ENCODE measurements around the gene FYN.

FYN gene

GRCh38 chr6:111842891-111843290 is 30.4 kb downstream of the FYN start:
- ChIA-PET POLR2A (no interaction called here), CTCF (interaction anchor here (1.0 to 1.7 kb wide), 2 partner anchors 16 to 186 kb away, joined by 3 to 8 read pairs; no protein-coding TSS in a partner anchor)
- H3K36me3 ChIP-seq (ENCODE audit: control insufficient read depth in 4 of 4, insufficient read depth in 4 of 4, low read length in 3 of 4): no peaks in the 10 kb centered on the region
- no peaks in the 10 kb centered on the region for H3K9me3 ChIP-seq (ENCODE audit: control extremely low read depth in 1 of 5, control insufficient read depth in 4 of 5, insufficient read depth in 2 of 5, low read depth in 1 of 5, low read length in 4 of 5)
- H3K27me3 ChIP-seq (replicated peaks in 2 of 5; ENCODE audit: control insufficient read depth in 4 of 5, insufficient read depth in 5 of 5, low read length in 4 of 5): no peaks in the 10 kb centered on the region
- peak overlapping the region; percentile 20 to 75 for H3K27ac ChIP-seq (ENCODE audit: insufficient read depth in 1 of 2, low read depth in 1 of 2, low read length in 2 of 2, poor library complexity in 1 of 2, severe bottlenecking in 2 of 2)
- peaks cover 30 to 75% (median 58%) of the 10 kb centered on the region in 4 experiments for H3K4me1 ChIP-seq (ENCODE audit: control extremely low read depth in 1 of 4, control insufficient read depth in 4 of 4, insufficient read depth in 4 of 4, low read length in 3 of 4)
- peak overlapping the region in 2 of 7 experiments; percentile 13 to 33 for H3K4me3 ChIP-seq (ENCODE audit: control insufficient read depth in 1 of 7, extremely low read depth in 1 of 7, insufficient read depth in 4 of 7, low read depth in 2 of 7, low read length in 6 of 7)
- 3% methylated on average over 3 of the region's 4 CpGs for WGBS (ENCODE audit: insufficient coverage)
- peak; percentile 61 to 90 (median 75) for DNase-seq

DNA sequence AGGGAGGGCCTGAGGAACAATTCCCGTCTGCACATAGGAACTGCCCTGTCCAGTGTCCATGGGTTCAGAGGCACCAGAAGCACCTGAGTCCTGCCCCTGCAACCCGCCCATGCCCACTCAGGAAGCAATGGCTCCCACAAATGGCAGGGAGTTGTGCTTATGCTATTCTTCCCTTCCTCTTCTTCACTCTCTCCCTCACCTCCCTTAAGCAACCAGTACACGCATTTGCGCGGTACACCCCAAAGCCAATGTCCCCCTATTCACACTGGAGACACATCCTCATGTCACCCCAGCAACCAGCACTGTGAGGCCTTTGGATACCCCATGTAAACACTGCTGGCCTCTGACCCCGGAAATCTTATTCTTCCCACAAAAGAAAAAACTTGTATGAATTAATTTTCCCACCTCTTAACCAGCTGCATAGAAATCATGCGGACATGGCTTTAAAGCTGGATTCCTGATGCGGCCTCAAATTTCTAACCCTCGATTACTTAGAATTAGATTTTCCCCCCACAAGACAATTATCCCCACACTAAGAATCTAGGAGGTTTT is 30.9 kb downstream of the FYN start:
- ChIA-PET CTCF (interaction anchor here (1.0 kb wide), 1 partner anchor 17 kb away, joined by 3 read pairs; no protein-coding TSS in a partner anchor), POLR2A (no interaction called here)
- Histone ChIP-seq H3K27me3 (replicated peaks in 2 of 5; ENCODE audit: control insufficient read depth in 4 of 5, insufficient read depth in 5 of 5, low read length in 4 of 5) (no peaks in the 10 kb centered on the region), H3K4me1 (ENCODE audit: control extremely low read depth in 1 of 4, control insufficient read depth in 4 of 4, insufficient read depth in 4 of 4, low read length in 3 of 4) (peaks cover 30 to 75% (median 58%) of the 10 kb centered on the region in 4 experiments), H3K4me3 (ENCODE audit: control insufficient read depth in 1 of 7, extremely low read depth in 1 of 7, insufficient read depth in 4 of 7, low read depth in 2 of 7, low read length in 6 of 7) (peak overlapping the region in 2 of 7 experiments; percentile 13 to 33), H3K27ac (ENCODE audit: insufficient read depth in 1 of 2, low read depth in 1 of 2, low read length in 2 of 2, poor library complexity in 1 of 2, severe bottlenecking in 2 of 2) (peak overlapping the region; percentile 20 to 75), H3K9me3 (ENCODE audit: control extremely low read depth in 1 of 5, control insufficient read depth in 4 of 5, insufficient read depth in 2 of 5, low read depth in 1 of 5, low read length in 4 of 5) (no peaks in the 10 kb centered on the region), H3K36me3 (ENCODE audit: control insufficient read depth in 4 of 4, insufficient read depth in 4 of 4, low read length in 3 of 4) (no peaks in the 10 kb centered on the region)
- WGBS (ENCODE audit: insufficient coverage): 82% methylated on average over 8 of the region's 9 CpGs
- DNase-seq: peak in 1 of 3 donors; percentile 40

DNA sequence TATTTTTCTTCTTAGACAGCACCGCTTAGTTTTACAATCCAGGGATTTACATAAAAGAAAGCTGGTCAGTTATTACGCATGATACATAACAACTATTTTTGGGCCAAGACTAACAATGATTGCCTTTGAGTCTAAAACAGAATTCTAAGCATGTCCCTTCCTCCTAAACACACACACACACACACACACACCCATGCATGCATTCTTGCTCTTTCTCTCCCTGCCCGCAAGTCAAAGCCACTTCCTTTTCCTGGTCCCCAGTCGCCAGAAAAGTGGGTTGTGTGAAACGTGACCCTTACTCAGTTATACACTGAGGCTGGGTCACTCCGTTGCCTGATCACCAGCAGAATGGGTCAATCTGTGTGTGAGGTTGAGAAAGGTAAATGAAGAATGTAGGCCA is 31.4 kb downstream of the FYN start:
- DNase-seq: peak; percentile 73 to 89 (median 80)
- H3K36me3 ChIP-seq (ENCODE audit: control insufficient read depth in 4 of 4, insufficient read depth in 4 of 4, low read length in 3 of 4): no peaks in the 10 kb centered on the region
- H3K27me3 ChIP-seq (replicated peaks in 2 of 5; ENCODE audit: control insufficient read depth in 4 of 5, insufficient read depth in 5 of 5, low read length in 4 of 5): no peaks in the 10 kb centered on the region
- WGBS (ENCODE audit: insufficient coverage): 60% methylated on average over 2 of the region's 6 CpGs
- no peaks in the 10 kb centered on the region for H3K9me3 ChIP-seq (ENCODE audit: control extremely low read depth in 1 of 5, control insufficient read depth in 4 of 5, insufficient read depth in 2 of 5, low read depth in 1 of 5, low read length in 4 of 5)
- peaks cover 30 to 71% (median 55%) of the 10 kb centered on the region in 4 experiments for H3K4me1 ChIP-seq (ENCODE audit: control extremely low read depth in 1 of 4, control insufficient read depth in 4 of 4, insufficient read depth in 4 of 4, low read length in 3 of 4)
- ChIA-PET CTCF (interaction anchor here (1.0 kb wide), 1 partner anchor 16 kb away, joined by 3 read pairs; no protein-coding TSS in a partner anchor), POLR2A (no interaction called here)
- peak overlapping the region in 1 of 7 experiments; percentile 13 for H3K4me3 ChIP-seq (ENCODE audit: control insufficient read depth in 1 of 7, extremely low read depth in 1 of 7, insufficient read depth in 4 of 7, low read depth in 2 of 7, low read length in 6 of 7)
- peak overlapping the region in 1 of 2 experiments; percentile 75 for H3K27ac ChIP-seq (ENCODE audit: insufficient read depth in 1 of 2, low read depth in 1 of 2, low read length in 2 of 2, poor library complexity in 1 of 2, severe bottlenecking in 2 of 2)

- Histone ChIP-seq H3K27me3 (replicated peaks in 2 of 5; ENCODE audit: control insufficient read depth in 4 of 5, insufficient read depth in 5 of 5, low read length in 4 of 5) (no peaks in the 10 kb centered on the region), H3K4me1 (ENCODE audit: control extremely low read depth in 1 of 4, control insufficient read depth in 4 of 4, insufficient read depth in 4 of 4, low read length in 3 of 4) (peaks cover 30 to 61% (median 47%) of the 10 kb centered on the region in 4 experiments), H3K9me3 (ENCODE audit: control extremely low read depth in 1 of 5, control insufficient read depth in 4 of 5, insufficient read depth in 2 of 5, low read depth in 1 of 5, low read length in 4 of 5) (no peaks in the 10 kb centered on the region), H3K4me3 (ENCODE audit: control insufficient read depth in 1 of 7, extremely low read depth in 1 of 7, insufficient read depth in 4 of 7, low read depth in 2 of 7, low read length in 6 of 7) (no peak overlapping the region), H3K36me3 (ENCODE audit: control insufficient read depth in 4 of 4, insufficient read depth in 4 of 4, low read length in 3 of 4) (no peaks in the 10 kb centered on the region), H3K27ac (ENCODE audit: insufficient read depth in 1 of 2, low read depth in 1 of 2, low read length in 2 of 2, poor library complexity in 1 of 2, severe bottlenecking in 2 of 2) (no peak overlapping the region)
- no peak for DNase-seq
- 94% methylated on average over 3 of the region's 5 CpGs for WGBS (ENCODE audit: insufficient coverage)
- CTCF ChIA-PET: interaction anchor here (0.7 to 2.7 kb wide), 6 partner anchors 10 to 204 kb away, joined by 3 to 5 read pairs (median 3); no protein-coding TSS in a partner anchor
- POLR2A ChIA-PET: no interaction called here
Observed at GRCh38 chr6:111840803-111841202, 32.4 kb downstream of the FYN start.

- 89% methylated on average over 4 of the region's 5 CpGs for WGBS (ENCODE audit: insufficient coverage)
- no peaks in the 10 kb centered on the region for H3K27me3 ChIP-seq (replicated peaks in 2 of 5; ENCODE audit: control insufficient read depth in 4 of 5, insufficient read depth in 5 of 5, low read length in 4 of 5)
- H3K9me3 ChIP-seq (ENCODE audit: control extremely low read depth in 1 of 5, control insufficient read depth in 4 of 5, insufficient read depth in 2 of 5, low read depth in 1 of 5, low read length in 4 of 5): no peaks in the 10 kb centered on the region
- H3K36me3 ChIP-seq (ENCODE audit: control insufficient read depth in 4 of 4, insufficient read depth in 4 of 4, low read length in 3 of 4): no peaks in the 10 kb centered on the region
- ChIA-PET POLR2A (no interaction called here), CTCF (interaction anchor here (1.3 to 2.7 kb wide), 3 partner anchors 12 to 23 kb away, joined by 4 to 5 read pairs (median 5); no protein-coding TSS in a partner anchor)
- H3K4me3 ChIP-seq (ENCODE audit: control insufficient read depth in 1 of 7, extremely low read depth in 1 of 7, insufficient read depth in 4 of 7, low read depth in 2 of 7, low read length in 6 of 7): no peak overlapping the region
- no peak overlapping the region for H3K27ac ChIP-seq (ENCODE audit: insufficient read depth in 1 of 2, low read depth in 1 of 2, low read length in 2 of 2, poor library complexity in 1 of 2, severe bottlenecking in 2 of 2)
- H3K4me1 ChIP-seq (ENCODE audit: control extremely low read depth in 1 of 4, control insufficient read depth in 4 of 4, insufficient read depth in 4 of 4, low read length in 3 of 4): peaks cover 16 to 49% (median 33%) of the 10 kb centered on the region in 4 experiments
- DNase-seq: no peak
Observed at GRCh38 chr6:111838749-111839484, 34.3 kb downstream of the FYN start.

- Histone ChIP-seq H3K27ac (ENCODE audit: insufficient read depth in 1 of 2, low read depth in 1 of 2, low read length in 2 of 2, poor library complexity in 1 of 2, severe bottlenecking in 2 of 2) (no peak overlapping the region), H3K4me1 (ENCODE audit: control extremely low read depth in 1 of 4, control insufficient read depth in 4 of 4, insufficient read depth in 4 of 4, low read length in 3 of 4) (peaks cover 15 to 38% (median 23%) of the 10 kb centered on the region in 4 experiments), H3K9me3 (ENCODE audit: control extremely low read depth in 1 of 5, control insufficient read depth in 4 of 5, insufficient read depth in 2 of 5, low read depth in 1 of 5, low read length in 4 of 5) (no peaks in the 10 kb centered on the region), H3K4me3 (ENCODE audit: control insufficient read depth in 1 of 7, extremely low read depth in 1 of 7, insufficient read depth in 4 of 7, low read depth in 2 of 7, low read length in 6 of 7) (no peak overlapping the region), H3K27me3 (replicated peaks in 2 of 5; ENCODE audit: control insufficient read depth in 4 of 5, insufficient read depth in 5 of 5, low read length in 4 of 5) (no peaks in the 10 kb centered on the region), H3K36me3 (ENCODE audit: control insufficient read depth in 4 of 4, insufficient read depth in 4 of 4, low read length in 3 of 4) (no peaks in the 10 kb centered on the region)
- ChIA-PET CTCF (no interaction called here), POLR2A (no interaction called here)
- no peak for DNase-seq
- WGBS (ENCODE audit: insufficient coverage): 84% methylated on average over 7 of the region's 8 CpGs
Observed at GRCh38 chr6:111837641-111838500, 35.4 kb downstream of the FYN start.

Data from common myeloid progenitor, CD34-positive (primary cell).